Measurements from ENCODE around the gene OPRM1.

Gene OPRM1

GRCh38 chr6:154002894-154003293 is 36.1 kb upstream of the OPRM1 start:
- DNase-seq (ENCODE audit: low read depth) = no peak
- TF ChIP-seq, protein P1, sequence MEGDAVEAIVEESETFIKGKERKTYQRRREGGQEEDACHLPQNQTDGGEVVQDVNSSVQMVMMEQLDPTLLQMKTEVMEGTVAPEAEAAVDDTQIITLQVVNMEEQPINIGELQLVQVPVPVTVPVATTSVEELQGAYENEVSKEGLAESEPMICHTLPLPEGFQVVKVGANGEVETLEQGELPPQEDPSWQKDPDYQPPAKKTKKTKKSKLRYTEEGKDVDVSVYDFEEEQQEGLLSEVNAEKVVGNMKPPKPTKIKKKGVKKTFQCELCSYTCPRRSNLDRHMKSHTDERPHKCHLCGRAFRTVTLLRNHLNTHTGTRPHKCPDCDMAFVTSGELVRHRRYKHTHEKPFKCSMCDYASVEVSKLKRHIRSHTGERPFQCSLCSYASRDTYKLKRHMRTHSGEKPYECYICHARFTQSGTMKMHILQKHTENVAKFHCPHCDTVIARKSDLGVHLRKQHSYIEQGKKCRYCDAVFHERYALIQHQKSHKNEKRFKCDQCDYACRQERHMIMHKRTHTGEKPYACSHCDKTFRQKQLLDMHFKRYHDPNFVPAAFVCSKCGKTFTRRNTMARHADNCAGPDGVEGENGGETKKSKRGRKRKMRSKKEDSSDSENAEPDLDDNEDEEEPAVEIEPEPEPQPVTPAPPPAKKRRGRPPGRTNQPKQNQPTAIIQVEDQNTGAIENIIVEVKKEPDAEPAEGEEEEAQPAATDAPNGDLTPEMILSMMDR (conservative IDR thresholded peaks at IDR 0.05; ENCODE audit: control insufficient read depth, insufficient read depth, low read depth, low read length) = no peak
- no peak overlapping the region for H3K4me3 ChIP-seq (ENCODE audit: control insufficient read depth, low read depth, low read length)

- TF ChIP-seq, protein P1 (conservative IDR thresholded peaks at IDR 0.05; ENCODE audit: control insufficient read depth, insufficient read depth, low read depth, low read length) = no peak
- no peak for DNase-seq (ENCODE audit: low read depth)
- no peak overlapping the region for H3K4me3 ChIP-seq (ENCODE audit: control insufficient read depth, low read depth, low read length)
Measured at GRCh38 chr6:154010371-154010770, 28.7 kb upstream of the OPRM1 start.

GRCh38 chr6:154012852-154013251 is 26.2 kb upstream of the OPRM1 start:
- TF ChIP-seq, protein P1 (conservative IDR thresholded peaks at IDR 0.05; ENCODE audit: control insufficient read depth, insufficient read depth, low read depth, low read length) = no peak
- no peak for DNase-seq (ENCODE audit: low read depth)
- H3K4me3 ChIP-seq (ENCODE audit: control insufficient read depth, low read depth, low read length) = no peak overlapping the region

DNA sequence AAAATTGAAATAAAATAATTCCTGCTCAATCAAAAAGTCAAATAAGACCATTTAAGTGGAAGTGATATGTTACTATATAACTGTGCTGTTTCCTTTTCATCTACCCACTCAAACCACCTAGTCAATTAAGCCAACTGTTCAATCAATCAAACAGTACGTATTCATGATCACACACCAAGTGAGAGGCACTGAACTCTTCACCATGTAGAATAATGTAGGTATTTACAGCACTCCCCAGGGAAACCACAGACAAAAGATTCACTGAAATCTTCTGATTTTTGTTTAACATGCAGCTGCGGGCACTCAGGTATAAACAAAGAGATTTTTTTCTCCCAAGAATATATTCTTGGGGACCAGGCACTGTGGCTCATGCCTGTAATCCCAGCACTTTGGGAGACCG is 21.3 kb upstream of the OPRM1 start:
- no peak overlapping the region for H3K4me3 ChIP-seq (ENCODE audit: control insufficient read depth, low read depth, low read length)
- no peak for DNase-seq (ENCODE audit: low read depth)
- TF ChIP-seq, protein P1 (conservative IDR thresholded peaks at IDR 0.05; ENCODE audit: control insufficient read depth, insufficient read depth, low read depth, low read length) = no peak

GRCh38 chr6:154030646-154031045 is 8.4 kb upstream of the OPRM1 start:
- H3K4me3 ChIP-seq (ENCODE audit: control insufficient read depth, low read depth, low read length) = no peak overlapping the region
- no peak for DNase-seq (ENCODE audit: low read depth)
- TF ChIP-seq, protein P1 (conservative IDR thresholded peaks at IDR 0.05; ENCODE audit: control insufficient read depth, insufficient read depth, low read depth, low read length) = no peak

GRCh38 chr6:154041001-154041400 is 2.0 kb downstream of the OPRM1 start:
- H3K4me3 ChIP-seq (ENCODE audit: control insufficient read depth, low read depth, low read length) = no peak overlapping the region
- no peak for DNase-seq (ENCODE audit: low read depth)
- TF ChIP-seq, protein P1 (conservative IDR thresholded peaks at IDR 0.05; ENCODE audit: control insufficient read depth, insufficient read depth, low read depth, low read length) = no peak

- DNase-seq (ENCODE audit: low read depth) = no peak
- TF ChIP-seq, protein P1 (conservative IDR thresholded peaks at IDR 0.05; ENCODE audit: control insufficient read depth, insufficient read depth, low read depth, low read length) = no peak
- no peak overlapping the region for H3K4me3 ChIP-seq (ENCODE audit: control insufficient read depth, low read depth, low read length)
Measured at GRCh38 chr6:154053141-154053540, 14.1 kb downstream of the OPRM1 start.
